Stimulated activated CD4-positive, alpha-beta T cell treated with anti-CD3 and anti-CD28 coated beads, TNF-alpha, amount 100 ng/mL, for 24 hours (primary cell): ENCODE results near the gene FIBP.

Experiments used
- DNase-seq, 3 experiments: peaks; one replicate each; pipeline ENCODE4 v3.0.0-alpha.2; 2020; ENCODE audit warnings: low read depth in 3 of 3

FIBP gene

GRCh38 chr11:65891219-65892136 is 3.2 kb upstream of the FIBP start:
- peak in 1 of 3 experiments; percentile 48 for DNase-seq

DNA sequence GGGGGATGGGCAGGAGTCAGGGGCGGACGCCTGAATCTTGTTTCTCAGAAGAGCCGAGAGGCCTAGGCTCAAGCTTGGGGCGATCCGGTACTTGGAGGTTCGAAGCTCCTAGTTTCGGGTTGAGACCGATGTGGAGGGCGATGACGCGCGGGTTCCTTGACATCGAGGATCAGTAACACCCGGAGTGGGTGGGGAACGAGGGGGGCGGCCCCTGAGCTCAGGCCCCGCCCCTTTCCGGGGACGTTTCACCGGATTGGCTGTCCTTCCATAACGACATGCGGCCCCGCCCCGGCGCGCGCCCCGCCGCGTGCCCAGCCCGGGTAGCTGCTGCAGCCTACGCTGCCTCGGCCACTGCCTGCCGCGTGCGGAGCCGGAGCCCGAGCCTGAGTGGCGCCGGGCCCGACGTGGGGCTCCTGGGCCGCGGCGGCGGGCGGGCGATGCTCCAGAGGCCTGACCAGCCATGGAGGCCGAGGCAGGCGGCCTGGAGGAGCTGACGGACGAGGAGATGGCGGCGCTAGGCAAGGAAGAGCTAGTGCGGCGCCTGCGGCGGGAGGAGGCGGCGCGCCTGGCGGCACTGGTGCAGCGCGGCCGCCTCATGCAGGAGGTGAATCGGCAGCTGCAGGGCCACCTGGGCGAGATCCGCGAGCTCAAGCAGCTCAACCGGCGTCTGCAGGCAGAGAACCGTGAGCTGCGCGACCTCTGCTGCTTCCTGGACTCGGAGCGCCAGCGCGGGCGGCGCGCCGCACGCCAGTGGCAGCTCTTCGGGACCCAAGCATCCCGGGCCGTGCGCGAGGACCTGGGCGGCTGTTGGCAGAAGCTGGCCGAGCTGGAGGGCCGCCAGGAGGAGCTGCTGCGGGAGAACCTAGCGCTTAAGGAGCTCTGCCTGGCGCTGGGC is 2.3 kb upstream of the FIBP start, which contains the start of gene CCDC85B:
Gene CCDC85B (plus strand): TSS at position 350 of the 895 bp plus-strand sequence. CDS start 111 bp downstream, at position 461.
- DNase-seq: peak; percentile 93 to 99 (median 98)

GRCh38 chr11:65887723-65888162 is 528 bp downstream of the FIBP start:
- no peak for DNase-seq

GRCh38 chr11:65886826-65887722 is 1.2 kb downstream of the FIBP start:
- DNase-seq: no peak

DNA sequence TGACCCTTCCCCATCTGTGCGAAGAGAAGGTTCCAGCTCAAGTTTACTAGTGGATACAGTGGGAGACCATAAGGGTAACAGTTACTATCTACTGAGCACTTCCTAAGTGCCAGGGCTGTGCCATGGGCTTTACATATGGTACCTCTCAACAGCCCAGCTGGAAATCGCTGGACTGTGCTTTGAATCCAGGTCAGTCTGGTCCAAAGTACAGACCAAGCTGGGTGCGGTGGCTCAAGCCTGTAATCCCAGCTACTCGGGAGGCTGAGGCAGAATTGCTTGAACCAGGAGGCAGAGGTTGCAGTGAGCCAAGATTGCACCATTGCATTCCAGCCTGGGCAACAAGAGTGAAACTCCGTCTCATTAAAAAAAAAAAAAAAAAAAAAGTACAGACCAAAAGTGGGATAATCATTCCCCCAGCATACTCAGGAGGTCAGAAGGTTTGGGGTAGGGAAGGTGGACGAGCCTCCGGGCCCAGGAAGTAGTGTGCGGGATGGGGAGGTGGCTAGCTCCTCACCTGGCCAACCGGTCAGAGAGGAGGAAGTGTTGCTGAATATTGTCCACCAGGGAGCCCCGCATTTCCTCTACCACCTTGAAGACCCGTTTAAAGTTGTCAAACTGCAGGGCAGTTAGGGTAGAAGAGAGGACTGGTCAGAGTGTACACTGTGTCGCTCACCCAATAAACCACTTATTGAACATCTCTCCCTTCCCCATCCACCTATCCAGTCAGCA is 2.3 kb downstream of the FIBP start:
- DNase-seq: no peak

DNA sequence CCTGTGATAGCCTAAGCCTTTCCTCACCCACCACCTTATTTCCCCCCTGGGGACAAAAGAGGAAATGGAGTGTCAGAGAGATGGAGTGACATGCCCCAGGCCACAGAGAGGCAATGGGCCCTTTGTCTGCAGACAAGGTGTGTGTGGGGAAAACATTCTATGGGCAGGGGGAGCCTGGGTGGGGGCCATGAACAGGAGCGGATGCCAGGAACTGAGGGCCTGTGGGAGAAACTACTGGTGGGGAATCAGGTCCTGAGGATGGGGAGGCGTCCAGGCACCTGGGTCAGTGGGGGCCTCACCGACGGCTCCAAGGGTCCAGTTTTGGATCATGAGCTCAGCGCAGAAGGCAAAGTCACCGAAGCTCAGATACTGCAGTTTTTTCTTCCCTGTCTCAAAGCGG is 3.0 kb downstream of the FIBP start:
- no peak for DNase-seq

DNA sequence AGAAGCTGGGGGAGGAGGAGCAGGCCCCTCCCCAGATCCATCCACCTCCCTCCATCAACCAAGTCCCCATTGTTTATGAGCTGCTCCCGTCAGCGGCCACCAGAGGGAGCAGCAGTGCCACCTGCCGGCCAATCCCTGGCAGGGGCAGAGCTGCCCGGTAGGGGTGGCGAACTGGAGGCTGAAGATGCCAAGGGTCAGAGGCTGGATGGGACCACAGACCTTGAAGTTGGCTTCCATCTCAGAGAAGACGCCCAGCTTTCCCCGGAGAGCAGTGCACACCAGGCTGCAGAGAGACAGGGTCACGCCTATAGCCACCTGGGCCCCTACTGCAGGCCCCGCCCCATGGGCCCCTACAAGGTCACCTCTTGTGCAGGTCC is 3.6 kb downstream of the FIBP start:
- peak; percentile 65 to 80 (median 66) for DNase-seq

DNA sequence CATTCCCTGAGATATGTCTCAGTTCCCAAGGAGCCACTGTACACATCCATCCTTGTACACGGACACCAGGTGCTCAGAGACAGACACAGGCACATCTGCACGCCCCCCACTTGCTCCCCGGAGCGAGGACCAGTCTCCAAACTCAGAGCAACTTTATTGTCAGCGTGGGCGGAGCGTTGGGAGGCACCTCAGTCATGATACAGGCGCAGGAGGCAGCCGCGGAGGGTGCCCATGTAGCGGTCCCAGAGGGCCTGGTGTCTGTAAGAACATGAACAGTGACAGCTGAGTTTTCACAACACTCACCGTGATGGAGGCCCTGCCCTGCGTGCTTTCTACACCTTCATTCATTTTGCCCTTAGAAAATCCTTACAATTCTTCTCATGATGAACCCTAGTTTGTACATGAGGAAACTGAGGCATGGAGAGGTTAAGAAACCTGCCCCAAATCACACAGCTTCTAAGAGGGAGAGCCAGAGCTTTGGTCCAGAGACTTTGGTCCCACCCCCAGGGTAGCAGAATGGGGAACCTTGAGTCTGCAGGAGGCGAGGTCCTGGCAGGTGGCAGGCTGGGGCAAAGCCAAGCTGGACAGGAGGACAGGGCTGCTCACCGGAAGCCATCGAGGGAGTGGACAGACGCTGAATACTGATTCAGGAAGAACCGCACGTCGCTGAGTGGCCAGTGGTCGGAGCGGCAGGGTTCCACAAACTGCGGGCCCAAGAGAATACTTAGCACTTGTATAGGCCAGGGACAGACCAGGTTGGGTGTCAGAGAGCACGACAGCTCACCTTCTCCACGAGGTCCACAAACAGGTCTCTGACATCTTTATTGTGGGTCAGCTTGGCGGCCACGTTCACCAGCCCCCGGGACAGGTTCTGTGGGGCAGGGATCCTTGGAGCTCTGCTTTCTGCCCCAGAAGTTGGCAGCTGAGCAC is 4.2 kb downstream of the FIBP start:
- no peak for DNase-seq

DNA sequence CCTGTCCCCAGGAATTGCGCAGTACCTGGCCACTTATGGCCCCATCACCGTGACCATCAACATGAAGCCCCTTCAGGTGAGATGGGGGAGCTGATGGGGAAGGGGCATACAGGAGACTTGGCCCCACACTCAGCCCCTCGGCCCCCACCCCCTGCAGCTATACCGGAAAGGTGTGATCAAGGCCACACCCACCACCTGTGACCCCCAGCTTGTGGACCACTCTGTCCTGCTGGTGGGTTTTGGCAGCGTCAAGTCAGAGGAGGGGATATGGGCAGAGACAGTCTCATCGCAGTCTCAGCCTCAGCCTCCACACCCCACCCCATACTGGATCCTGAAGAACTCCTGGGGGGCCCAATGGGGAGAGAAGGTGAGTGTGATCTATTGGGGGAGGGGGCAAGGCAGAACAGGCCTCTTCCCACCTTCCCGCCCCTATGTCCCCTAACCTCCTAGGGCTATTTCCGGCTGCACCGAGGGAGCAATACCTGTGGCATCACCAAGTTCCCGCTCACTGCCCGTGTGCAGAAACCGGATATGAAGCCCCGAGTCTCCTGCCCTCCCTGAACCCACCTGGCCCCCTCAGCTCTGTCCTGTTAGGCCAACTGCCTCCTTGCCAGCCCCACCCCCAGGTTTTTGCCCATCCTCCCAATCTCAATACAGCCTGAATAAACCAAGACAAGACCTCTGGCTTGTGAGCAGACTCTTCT is 5.1 kb downstream of the FIBP start:
- DNase-seq: no peak

- no peak for DNase-seq
Observed at GRCh38 chr11:65882120-65883057, 5.9 kb downstream of the FIBP start.

DNA sequence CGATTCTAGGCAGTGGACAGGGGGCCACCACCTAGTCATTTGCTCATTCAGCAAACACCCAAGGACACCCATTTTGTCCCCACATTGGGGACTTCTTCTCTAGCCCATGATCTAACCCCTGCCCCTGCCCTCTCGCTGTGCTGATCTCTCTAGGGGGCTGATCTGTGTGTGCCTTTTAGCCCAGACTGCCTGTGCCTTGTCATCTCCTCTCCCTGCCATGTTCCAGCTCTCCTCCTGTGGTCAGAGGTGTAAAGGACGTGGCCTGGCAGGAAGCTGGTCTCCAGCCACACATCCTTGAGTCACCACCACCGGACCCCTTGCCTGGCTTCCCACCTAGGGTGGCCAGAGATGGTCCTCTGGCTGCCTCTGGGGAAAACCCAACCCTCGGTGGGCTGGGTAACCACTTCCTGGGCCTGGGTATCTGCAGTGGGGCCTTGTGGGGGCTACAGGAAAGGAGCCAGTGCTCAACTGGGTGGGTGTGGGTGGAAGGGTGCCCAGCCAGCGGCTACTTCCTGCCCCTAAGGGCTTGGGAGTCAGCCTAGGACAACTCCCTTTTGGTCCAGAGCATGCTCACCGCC is 7.3 kb downstream of the FIBP start:
- DNase-seq: no peak

DNA sequence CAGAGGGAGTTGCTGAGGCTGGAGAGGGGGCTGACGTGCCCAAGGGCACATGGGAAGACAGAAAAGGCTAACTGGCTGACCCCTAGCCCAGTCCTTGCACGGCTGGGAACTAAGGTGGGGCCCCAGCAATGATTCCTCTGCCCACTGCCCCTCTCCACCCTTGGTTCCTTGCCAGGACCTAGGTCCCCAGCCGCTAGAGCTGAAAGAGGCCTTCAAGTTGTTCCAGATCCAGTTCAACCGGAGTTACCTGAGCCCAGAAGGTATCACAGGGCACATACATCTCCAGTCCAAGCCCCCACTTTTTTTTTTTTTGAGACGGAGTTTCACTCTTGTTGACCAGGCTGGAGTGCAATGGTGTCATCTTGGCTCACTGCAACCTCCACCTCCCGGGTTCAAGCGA is 8.2 kb downstream of the FIBP start:
- no peak for DNase-seq

DNA sequence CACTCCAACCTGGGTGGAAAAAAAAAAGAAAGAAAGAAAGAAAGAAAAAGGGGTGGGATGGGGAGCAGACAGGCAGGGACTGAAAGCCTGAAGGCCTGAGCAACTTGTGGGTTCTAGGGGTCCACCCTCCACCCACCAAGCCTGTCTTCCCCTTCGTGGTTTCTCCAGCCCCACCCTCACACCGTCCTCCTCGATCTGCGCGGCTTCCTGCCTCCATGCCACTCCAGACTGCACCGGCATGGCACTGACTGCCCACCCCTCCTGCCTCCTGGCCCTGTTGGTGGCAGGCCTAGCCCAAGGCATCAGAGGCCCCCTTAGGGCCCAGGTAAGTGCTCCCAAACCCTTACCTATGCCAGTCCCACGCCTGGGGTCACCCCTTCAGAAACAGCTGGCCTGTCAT is 8.7 kb downstream of the FIBP start, which contains the start of gene CTSW:
Gene CTSW (plus strand): TSS at position 221 of the 400 bp plus-strand sequence. CDS start 18 bp downstream, at position 239.
- DNase-seq: no peak

DNA sequence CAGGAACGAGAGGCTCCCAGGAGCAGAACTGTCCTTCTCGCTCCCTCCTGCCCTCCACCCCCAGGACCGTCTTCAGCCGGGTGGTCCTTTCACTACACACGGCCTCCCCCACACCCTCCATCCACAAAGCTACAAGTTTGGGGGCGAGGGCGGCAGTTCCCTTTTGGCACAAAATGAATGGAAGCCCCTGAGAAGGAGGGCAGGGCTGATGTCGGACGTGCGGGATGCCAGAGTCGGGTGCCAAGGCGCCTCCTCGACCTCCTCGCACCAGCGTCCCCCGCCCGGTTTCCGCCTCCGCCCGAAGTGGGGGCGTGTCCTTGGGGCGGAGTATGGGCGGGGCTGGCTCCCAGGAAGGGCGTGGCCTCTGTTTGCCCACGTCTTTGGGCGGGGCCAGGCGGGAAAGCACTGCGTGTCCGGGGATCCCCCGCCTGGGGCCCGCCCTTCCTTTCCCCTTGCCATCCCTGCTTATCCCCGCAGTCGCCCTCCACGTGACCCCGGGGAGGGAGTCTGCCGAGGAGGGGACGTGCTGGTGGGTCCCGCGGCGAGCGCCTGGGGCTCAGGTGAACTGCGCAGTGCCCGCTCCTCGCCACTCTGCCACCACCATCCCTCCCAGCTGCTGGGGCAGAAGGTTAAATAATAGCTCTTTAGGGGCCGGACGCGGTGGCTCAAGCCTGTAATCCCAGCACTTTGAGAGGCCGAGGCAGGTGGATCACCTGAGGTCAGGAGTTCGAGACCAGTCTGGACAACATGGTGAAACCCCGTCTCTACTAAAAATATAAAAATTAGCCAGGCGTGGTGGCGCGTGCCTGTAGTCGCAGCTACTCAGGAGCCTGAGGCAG is 14.7 kb downstream of the FIBP start:
- peak; percentile 91 to 95 (median 95) for DNase-seq

- no peak for DNase-seq
Observed at GRCh38 chr11:65872586-65873317, 15.5 kb downstream of the FIBP start, which contains the start of gene EFEMP2. Gene EFEMP2, minus strand, starts transcription at chr11:65872800. Its CDS starts 446 bp downstream, at chr11:65872354.
